ENCODE data around the gene C1R.

Gene C1R

DNA sequence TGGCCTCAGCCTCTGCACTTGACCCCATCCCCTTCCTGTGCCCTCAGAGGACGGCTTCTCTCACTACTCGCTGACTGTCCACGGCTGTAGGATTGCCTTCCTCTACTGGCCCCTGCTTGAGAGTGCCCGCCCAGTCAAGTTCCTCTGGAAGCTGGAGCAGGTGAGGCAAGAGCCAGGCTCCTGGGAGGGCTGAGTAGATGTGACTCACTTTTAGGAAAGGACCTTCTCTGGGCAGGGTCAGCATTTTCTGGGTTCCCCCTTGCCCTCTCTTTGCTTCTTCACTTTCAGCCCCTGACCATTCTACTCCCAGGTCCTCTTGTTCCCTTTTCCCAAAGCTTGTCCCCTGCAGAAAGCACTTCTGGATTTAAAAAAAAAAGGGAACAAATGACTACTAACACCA is 45.7 kb upstream of the C1R start:
- Histone ChIP-seq H3K9me3 (ENCODE audit: insufficient read depth, low read length) (no peaks in the 10 kb centered on the region), H3K4me3 (ENCODE audit: insufficient read depth, low read length, poor library complexity, severe bottlenecking) (no peak overlapping the region), H4K20me1 (ENCODE audit: low read depth, low read length) (no peaks in the 10 kb centered on the region), H3K79me2 (ENCODE audit: insufficient read depth, low read length) (no peaks in the 10 kb centered on the region), H3K9ac (ENCODE audit: low read length) (no peak overlapping the region), H3K9me2 (replicated peaks; ENCODE audit: insufficient read depth, low read length) (no peaks in the 10 kb centered on the region), H3K27me3 (ENCODE audit: low read length) (no peaks in the 10 kb centered on the region), H3F3A (ENCODE audit: insufficient read depth) (no peaks in the 10 kb centered on the region), H3K27ac (ENCODE audit: low read depth, low read length) (no peak overlapping the region), H2AFZ (ENCODE audit: low read depth, low read length, severe bottlenecking) (no peak overlapping the region), H3K36me3 (ENCODE audit: low read length) (no peaks in the 10 kb centered on the region), H3K4me2 (ENCODE audit: low read depth, low read length, poor library complexity, severe bottlenecking) (no peak overlapping the region)
- TF ChIP-seq EZH2phosphoT487 (conservative IDR thresholded peaks at IDR 0.05; ENCODE audit: low read length): no peak
- TF ChIP-seq, protein P1, sequence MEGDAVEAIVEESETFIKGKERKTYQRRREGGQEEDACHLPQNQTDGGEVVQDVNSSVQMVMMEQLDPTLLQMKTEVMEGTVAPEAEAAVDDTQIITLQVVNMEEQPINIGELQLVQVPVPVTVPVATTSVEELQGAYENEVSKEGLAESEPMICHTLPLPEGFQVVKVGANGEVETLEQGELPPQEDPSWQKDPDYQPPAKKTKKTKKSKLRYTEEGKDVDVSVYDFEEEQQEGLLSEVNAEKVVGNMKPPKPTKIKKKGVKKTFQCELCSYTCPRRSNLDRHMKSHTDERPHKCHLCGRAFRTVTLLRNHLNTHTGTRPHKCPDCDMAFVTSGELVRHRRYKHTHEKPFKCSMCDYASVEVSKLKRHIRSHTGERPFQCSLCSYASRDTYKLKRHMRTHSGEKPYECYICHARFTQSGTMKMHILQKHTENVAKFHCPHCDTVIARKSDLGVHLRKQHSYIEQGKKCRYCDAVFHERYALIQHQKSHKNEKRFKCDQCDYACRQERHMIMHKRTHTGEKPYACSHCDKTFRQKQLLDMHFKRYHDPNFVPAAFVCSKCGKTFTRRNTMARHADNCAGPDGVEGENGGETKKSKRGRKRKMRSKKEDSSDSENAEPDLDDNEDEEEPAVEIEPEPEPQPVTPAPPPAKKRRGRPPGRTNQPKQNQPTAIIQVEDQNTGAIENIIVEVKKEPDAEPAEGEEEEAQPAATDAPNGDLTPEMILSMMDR (IDR thresholded peaks at IDR 0.05; ENCODE audit: insufficient read depth, low read length, poor library complexity, severe bottlenecking): no peak

DNA sequence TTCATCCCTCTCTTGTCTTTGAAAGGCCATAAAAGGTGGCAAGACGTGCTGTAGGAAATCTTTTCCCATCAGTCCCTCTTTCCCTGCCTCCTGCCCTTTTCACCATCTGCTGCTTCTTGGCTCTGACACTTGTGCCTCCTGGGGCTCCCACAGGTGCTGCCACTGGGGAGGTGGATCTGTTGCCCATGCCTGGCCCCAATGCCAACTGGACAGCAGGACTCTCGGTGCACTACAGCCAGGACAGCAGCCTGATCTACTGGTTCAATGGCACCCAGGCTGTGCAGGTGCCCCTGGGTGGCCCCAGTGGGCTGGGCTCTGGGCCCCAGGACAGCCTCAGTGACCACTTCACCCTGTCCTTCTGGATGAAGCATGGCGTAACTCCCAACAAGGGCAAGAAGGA is 44.4 kb upstream of the C1R start:
- no peaks in the 10 kb centered on the region for H3K27me3 ChIP-seq (ENCODE audit: low read length)
- no peaks in the 10 kb centered on the region for H4K20me1 ChIP-seq (ENCODE audit: low read depth, low read length)
- H3K36me3 ChIP-seq (ENCODE audit: low read length): no peaks in the 10 kb centered on the region
- no peaks in the 10 kb centered on the region for H3K9me3 ChIP-seq (ENCODE audit: insufficient read depth, low read length)
- H3K4me2 ChIP-seq (ENCODE audit: low read depth, low read length, poor library complexity, severe bottlenecking): no peak overlapping the region
- H3K9ac ChIP-seq (ENCODE audit: low read length): no peak overlapping the region
- H2AFZ ChIP-seq (ENCODE audit: low read depth, low read length, severe bottlenecking): no peak overlapping the region
- no peaks in the 10 kb centered on the region for H3K79me2 ChIP-seq (ENCODE audit: insufficient read depth, low read length)
- no peak overlapping the region for H3K27ac ChIP-seq (ENCODE audit: low read depth, low read length)
- no peak overlapping the region for H3K4me3 ChIP-seq (ENCODE audit: insufficient read depth, low read length, poor library complexity, severe bottlenecking)
- TF ChIP-seq, protein P1 (IDR thresholded peaks at IDR 0.05; ENCODE audit: insufficient read depth, low read length, poor library complexity, severe bottlenecking): no peak
- no peak for TF ChIP-seq EZH2phosphoT487 (conservative IDR thresholded peaks at IDR 0.05; ENCODE audit: low read length)
- no peaks in the 10 kb centered on the region for H3F3A ChIP-seq (ENCODE audit: insufficient read depth)
- no peaks in the 10 kb centered on the region for H3K9me2 ChIP-seq (replicated peaks; ENCODE audit: insufficient read depth, low read length)

DNA sequence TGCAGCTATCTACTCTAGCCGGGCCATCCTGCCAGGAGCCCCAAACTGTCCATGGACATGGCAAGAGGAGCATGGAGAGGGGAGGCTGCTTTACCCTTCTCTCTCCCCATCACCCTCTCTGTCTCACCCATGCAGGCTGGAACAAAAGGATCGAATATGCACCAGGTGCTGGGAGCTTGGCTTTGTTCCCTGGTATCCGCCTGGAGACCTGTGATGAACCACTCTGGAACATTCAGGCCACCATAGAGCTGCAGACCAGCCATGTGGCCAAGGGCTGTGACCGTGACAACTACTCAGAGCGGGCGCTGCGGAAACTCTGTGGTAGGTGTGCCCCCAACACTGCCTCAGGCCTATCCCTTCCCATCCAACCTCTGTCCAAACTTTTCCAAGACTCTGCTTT is 43.8 kb upstream of the C1R start:
- H4K20me1 ChIP-seq (ENCODE audit: low read depth, low read length): no peaks in the 10 kb centered on the region
- no peaks in the 10 kb centered on the region for H3K27me3 ChIP-seq (ENCODE audit: low read length)
- no peaks in the 10 kb centered on the region for H3F3A ChIP-seq (ENCODE audit: insufficient read depth)
- H3K79me2 ChIP-seq (ENCODE audit: insufficient read depth, low read length): no peaks in the 10 kb centered on the region
- no peak overlapping the region for H3K27ac ChIP-seq (ENCODE audit: low read depth, low read length)
- H2AFZ ChIP-seq (ENCODE audit: low read depth, low read length, severe bottlenecking): no peak overlapping the region
- H3K4me3 ChIP-seq (ENCODE audit: insufficient read depth, low read length, poor library complexity, severe bottlenecking): no peak overlapping the region
- H3K9me3 ChIP-seq (ENCODE audit: insufficient read depth, low read length): no peaks in the 10 kb centered on the region
- no peaks in the 10 kb centered on the region for H3K9me2 ChIP-seq (replicated peaks; ENCODE audit: insufficient read depth, low read length)
- no peak overlapping the region for H3K9ac ChIP-seq (ENCODE audit: low read length)
- H3K4me2 ChIP-seq (ENCODE audit: low read depth, low read length, poor library complexity, severe bottlenecking): no peak overlapping the region
- no peaks in the 10 kb centered on the region for H3K36me3 ChIP-seq (ENCODE audit: low read length)
- TF ChIP-seq, protein P1 (IDR thresholded peaks at IDR 0.05; ENCODE audit: insufficient read depth, low read length, poor library complexity, severe bottlenecking): no peak
- no peak for TF ChIP-seq EZH2phosphoT487 (conservative IDR thresholded peaks at IDR 0.05; ENCODE audit: low read length)
